ENCODE results near the gene RCAN2. TPM values are rescaled to one million over a fixed set of nuclear protein-coding genes. Genes with fewer than 3 reads are reported as not detected.
A peak's percentile ranks its signal among the peaks of the same experiment; 100 is the strongest.

RCAN2 gene
- total and polyA plus RNA-seq, 8 donors = 2.5 to 35.8 (median 3.1) TPM

DNA sequence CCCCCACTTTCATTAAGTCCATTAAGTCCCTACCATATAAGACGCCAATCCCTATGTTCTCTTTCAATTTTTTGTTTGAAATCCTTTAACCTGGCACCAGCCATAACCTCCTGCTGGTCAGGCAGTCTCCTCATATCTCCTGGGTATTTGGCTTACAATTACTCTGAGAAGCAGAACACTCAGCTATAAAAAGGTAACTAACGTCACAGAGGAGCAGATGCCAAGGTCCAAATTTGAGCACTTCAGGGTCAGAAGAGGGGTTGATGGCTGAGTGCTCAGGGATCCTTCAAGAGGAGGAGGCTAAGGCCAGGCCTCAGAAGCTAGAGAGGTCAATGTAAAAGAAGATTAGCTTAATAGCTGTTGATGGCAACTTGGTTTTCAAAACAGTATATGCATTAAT is 22.3 kb upstream of the RCAN2 start:
- intact Hi-C loops (cut with DNase I) = no loop called here
- Histone ChIP-seq H3K9me3 (no peaks in the 10 kb centered on the region), H3K27ac (no peak overlapping the region), H3K4me1 (no peaks in the 10 kb centered on the region), H3K36me3 (no peaks in the 10 kb centered on the region), H3K27me3 (no peaks in the 10 kb centered on the region), H3K4me3 (no peak overlapping the region)
- TF ChIP-seq, protein P1, sequence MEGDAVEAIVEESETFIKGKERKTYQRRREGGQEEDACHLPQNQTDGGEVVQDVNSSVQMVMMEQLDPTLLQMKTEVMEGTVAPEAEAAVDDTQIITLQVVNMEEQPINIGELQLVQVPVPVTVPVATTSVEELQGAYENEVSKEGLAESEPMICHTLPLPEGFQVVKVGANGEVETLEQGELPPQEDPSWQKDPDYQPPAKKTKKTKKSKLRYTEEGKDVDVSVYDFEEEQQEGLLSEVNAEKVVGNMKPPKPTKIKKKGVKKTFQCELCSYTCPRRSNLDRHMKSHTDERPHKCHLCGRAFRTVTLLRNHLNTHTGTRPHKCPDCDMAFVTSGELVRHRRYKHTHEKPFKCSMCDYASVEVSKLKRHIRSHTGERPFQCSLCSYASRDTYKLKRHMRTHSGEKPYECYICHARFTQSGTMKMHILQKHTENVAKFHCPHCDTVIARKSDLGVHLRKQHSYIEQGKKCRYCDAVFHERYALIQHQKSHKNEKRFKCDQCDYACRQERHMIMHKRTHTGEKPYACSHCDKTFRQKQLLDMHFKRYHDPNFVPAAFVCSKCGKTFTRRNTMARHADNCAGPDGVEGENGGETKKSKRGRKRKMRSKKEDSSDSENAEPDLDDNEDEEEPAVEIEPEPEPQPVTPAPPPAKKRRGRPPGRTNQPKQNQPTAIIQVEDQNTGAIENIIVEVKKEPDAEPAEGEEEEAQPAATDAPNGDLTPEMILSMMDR (IDR thresholded peaks at IDR 0.05) = no peak
- no peak for DNase-seq
- peak; percentile 61 for ATAC-seq

DNA sequence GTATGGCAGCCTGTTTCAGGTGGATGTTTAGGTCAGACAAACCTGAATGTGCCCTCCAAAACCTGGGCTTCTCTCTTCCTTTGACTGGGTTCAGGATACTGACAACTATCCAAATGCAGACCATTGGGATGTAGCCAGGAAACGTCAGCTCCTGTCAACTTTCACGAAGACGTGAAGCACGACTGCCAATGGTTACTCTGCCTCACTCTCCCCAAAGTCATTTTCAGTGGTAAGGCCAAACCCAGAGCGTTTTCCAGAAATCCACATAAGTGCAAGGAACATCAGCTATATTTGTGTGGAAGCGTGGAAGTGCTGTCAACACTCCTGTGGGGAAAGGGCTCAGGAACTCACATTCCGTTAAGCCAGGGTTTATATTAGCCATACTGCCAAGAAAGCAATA is 20.1 kb upstream of the RCAN2 start:
- Histone ChIP-seq H3K36me3 (no peaks in the 10 kb centered on the region), H3K4me3 (no peak overlapping the region), H3K27me3 (no peaks in the 10 kb centered on the region), H3K4me1 (no peaks in the 10 kb centered on the region), H3K9me3 (no peaks in the 10 kb centered on the region), H3K27ac (peak overlapping the region in 1 of 2 donors; percentile 54)
- ATAC-seq (no peak), DNase-seq (no peak)
- intact Hi-C loops (cut with DNase I) = no loop called here
- TF ChIP-seq, protein P1 (IDR thresholded peaks at IDR 0.05) = no peak

DNA sequence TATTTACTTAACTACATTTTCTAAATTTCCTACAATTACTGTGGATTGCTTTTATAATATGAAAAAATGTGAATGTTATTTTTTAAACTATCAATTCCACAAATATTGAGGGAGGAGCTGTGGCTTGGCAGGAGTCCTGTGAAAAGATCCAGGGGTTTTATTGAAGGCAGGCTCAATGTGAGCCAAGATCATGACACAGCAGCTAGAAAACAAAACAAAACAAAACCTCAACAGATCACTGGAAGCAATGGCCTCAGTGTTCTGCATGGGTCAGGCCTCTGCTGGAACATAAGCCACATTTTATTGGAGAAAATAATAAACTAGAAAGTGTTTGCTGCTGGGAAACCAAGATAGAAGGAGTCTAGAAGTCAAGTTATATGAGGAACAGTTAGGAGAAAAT is 19.4 kb upstream of the RCAN2 start:
- Histone ChIP-seq H3K36me3 (no peaks in the 10 kb centered on the region), H3K27ac (peak overlapping the region in 1 of 2 donors; percentile 54)
- peak; percentile 25 for ATAC-seq

DNA sequence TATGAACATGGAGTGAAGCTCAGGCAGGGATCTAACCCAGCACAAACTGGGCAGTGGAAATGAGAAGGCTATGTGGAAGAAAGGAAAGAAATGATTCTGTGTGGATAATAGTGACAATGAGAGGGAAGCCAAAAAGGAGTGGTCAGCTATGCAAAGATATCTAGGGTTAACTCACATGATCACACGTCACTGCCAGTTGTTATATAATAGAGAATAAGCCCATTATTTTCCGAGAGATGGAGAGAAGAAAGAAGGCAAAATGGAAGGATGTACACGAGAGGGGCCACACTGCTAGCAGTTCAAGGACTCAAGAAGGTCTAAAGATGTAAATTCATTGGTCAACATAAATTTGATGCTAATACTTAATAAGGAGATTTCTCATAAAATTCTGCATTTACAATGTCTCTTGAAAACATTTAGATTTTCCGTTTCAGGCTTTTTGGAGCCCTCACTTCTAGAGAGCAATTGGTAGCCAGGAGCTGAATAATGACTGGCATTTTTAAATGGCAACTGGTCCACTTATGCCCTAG is 18.8 kb upstream of the RCAN2 start:
- Histone ChIP-seq H3K4me1 (no peaks in the 10 kb centered on the region), H3K27me3 (no peaks in the 10 kb centered on the region), H3K36me3 (no peaks in the 10 kb centered on the region), H3K4me3 (no peak overlapping the region), H3K9me3 (no peaks in the 10 kb centered on the region), H3K27ac (peak overlapping the region in 1 of 2 donors; percentile 54)
- intact Hi-C loops (cut with DNase I) = no loop called here
- TF ChIP-seq, protein P1 (IDR thresholded peaks at IDR 0.05) = no peak
- no peak for ATAC-seq
- no peak for DNase-seq

More for the DNA sequence above, 19.4 kb upstream of the RCAN2 start:
- intact Hi-C loops (cut with DNase I) = no loop called here
- TF ChIP-seq, protein P1 (IDR thresholded peaks at IDR 0.05) = no peak
- no peaks in the 10 kb centered on the region for H3K4me1 ChIP-seq
- peak in 3 of 4 donors; percentile 25 to 43 (median 37) for DNase-seq
- H3K9me3 ChIP-seq = no peaks in the 10 kb centered on the region
- no peaks in the 10 kb centered on the region for H3K27me3 ChIP-seq
- no peak overlapping the region for H3K4me3 ChIP-seq

DNA sequence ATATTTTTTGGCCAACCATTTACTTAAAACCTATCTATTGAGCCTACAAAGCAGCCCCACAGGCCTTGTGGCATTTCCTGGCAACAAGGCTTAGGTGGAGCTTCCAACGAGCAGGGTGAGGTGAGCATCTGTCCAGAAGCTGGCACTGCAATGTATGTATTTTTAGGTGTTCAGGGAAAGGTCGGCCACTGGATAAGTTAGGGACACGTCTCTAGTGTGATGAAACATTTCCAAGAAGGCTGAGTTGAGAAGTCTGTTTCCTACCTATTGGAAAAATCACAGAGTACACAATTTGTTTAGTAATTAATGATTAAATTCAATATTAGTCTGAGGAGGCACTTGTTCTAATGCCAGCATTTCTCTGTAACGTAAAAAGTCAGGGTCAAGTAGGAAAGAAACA is 17.8 kb upstream of the RCAN2 start:
- Histone ChIP-seq H3K4me1 (no peaks in the 10 kb centered on the region), H3K27ac (peak overlapping the region in 1 of 2 donors; percentile 15), H3K36me3 (no peaks in the 10 kb centered on the region), H3K27me3 (no peaks in the 10 kb centered on the region), H3K4me3 (no peak overlapping the region), H3K9me3 (no peaks in the 10 kb centered on the region)
- peak in 1 of 4 donors; percentile 45 for DNase-seq
- ATAC-seq = peak; percentile 77
- intact Hi-C loops (cut with DNase I) = no loop called here
- TF ChIP-seq, protein P1 (IDR thresholded peaks at IDR 0.05) = no peak
